IMR-90 (cell line): ENCODE results near the gene ROBO2. TPM values are rescaled to one million over a fixed set of nuclear protein-coding genes. Genes with fewer than 3 reads are reported as not detected.

Experiments used
- ATAC-seq: fragments of 200-7000 bp; cut with Tn5 transposase; 2 replicates; pipeline ENCODE4 v1.9.1; 2020; ENCODE audit warnings: low read depth, mild to moderate bottlenecking, moderate library complexity
- BruUV-seq: library from RNA; stranded (reverse); fragments of 400-500 nt; replicated peaks from 2 replicates; lab custom pipeline; 2021; lab: Mats Ljungman, UMichigan
- CTCF ChIA-PET: fragments of 300-600 bp; formaldehyde crosslinking; extraction: SDS; loops from one replicate; lab custom pipeline; 2021; ENCODE audit warnings: antibody characterized with exemption; lab: Yijun Ruan, JAX
- POLR2A ChIA-PET: fragments of 300-600 bp; sonication (Branson Sonifier 250); formaldehyde crosslinking; loops from one replicate; lab custom pipeline; 2022; ENCODE audit warnings: antibody characterized with exemption; ENCODE audit not compliant: unreplicated experiment; lab: Charles Lee
- DNase-seq: peaks from one replicate; pipeline ENCODE4 v3.0.0; 2013
- H2AFZ ChIP-seq: replicated peaks from 2 replicates; pipeline ENCODE3; 2013; ENCODE audit warnings: low read length, mild to moderate bottlenecking; ENCODE audit not compliant: poor library complexity
- H2AK5ac ChIP-seq: 2 replicates; pipeline ENCODE4 v1.6.1; 2013; ENCODE audit warnings: low read depth, low read length, inconsistent platforms
- H2AK9ac ChIP-seq: replicated peaks from 2 replicates; pipeline ENCODE3; 2013; ENCODE audit warnings: mild to moderate bottlenecking, low read depth, low read length, moderate library complexity; ENCODE audit not compliant: poor library complexity
- H2BK120ac ChIP-seq: 2 replicates; pipeline ENCODE4 v1.6.1; 2013; ENCODE audit warnings: low read depth, low read length, inconsistent platforms
- H2BK15ac ChIP-seq: 3 replicates; pipeline ENCODE4 v1.6.1; 2013; ENCODE audit warnings: low read depth, low read length, inconsistent platforms
- H2BK20ac ChIP-seq: 2 replicates; pipeline ENCODE4 v1.6.1; 2013; ENCODE audit warnings: low read depth, mild to moderate bottlenecking, inconsistent platforms, low read length, moderate library complexity
- H2BK5ac ChIP-seq: 2 replicates; pipeline ENCODE4 v1.6.1; 2013; ENCODE audit warnings: mild to moderate bottlenecking, low read depth, low read length, inconsistent platforms; ENCODE audit not compliant: poor library complexity, severe bottlenecking
- H3K14ac ChIP-seq: replicated peaks from 2 replicates; pipeline ENCODE4 v1.6.1; 2013; ENCODE audit warnings: low read depth, low read length, inconsistent platforms
- H3K18ac ChIP-seq: 2 replicates; pipeline ENCODE4 v1.6.1; 2013; ENCODE audit warnings: low read depth, low read length, control low read depth
- H3K23ac ChIP-seq: 2 replicates; pipeline ENCODE4 v1.6.1; 2013; ENCODE audit warnings: low read depth, low read length, inconsistent platforms
- H3K27ac ChIP-seq: 2 replicates; pipeline ENCODE4 v1.5.1; 2013; ENCODE audit warnings: mild to moderate bottlenecking, control low read depth, low read length; ENCODE audit not compliant: insufficient read depth
- H3K27me3 ChIP-seq: 2 replicates; pipeline ENCODE4 v1.6.1; 2013; ENCODE audit warnings: low read length; ENCODE audit not compliant: control insufficient read depth, insufficient read depth
- H3K36me3 ChIP-seq: 2 replicates; pipeline ENCODE4 v1.6.1; 2013; ENCODE audit warnings: low read length, mixed read lengths; ENCODE audit not compliant: control insufficient read depth, insufficient read depth
- H3K4ac ChIP-seq: 2 replicates; pipeline ENCODE4 v1.6.1; 2013; ENCODE audit warnings: low read depth, low read length, inconsistent platforms
- H3K4me1 ChIP-seq: 2 replicates; pipeline ENCODE4 v1.6.1; 2013; ENCODE audit warnings: low read length, mixed read lengths; ENCODE audit not compliant: control insufficient read depth, insufficient read depth
- H3K4me2 ChIP-seq: 2 replicates; pipeline ENCODE4 v1.6.1; 2013; ENCODE audit warnings: low read depth, mild to moderate bottlenecking, control low read depth, low read length, moderate library complexity
- H3K4me3 ChIP-seq: 2 replicates; pipeline ENCODE4 v1.5.1; 2013; ENCODE audit warnings: low read depth, mild to moderate bottlenecking, control low read depth, low read length, moderate library complexity; ENCODE audit not compliant: insufficient read depth
- H3K56ac ChIP-seq: 2 replicates; pipeline ENCODE4 v1.6.1; 2013; ENCODE audit warnings: low read length, inconsistent platforms; ENCODE audit not compliant: insufficient read depth; ENCODE audit errors: extremely low read depth
- H3K79me1 ChIP-seq, 2 experiments: 2 replicates each; pipeline ENCODE4 v1.6.1; 2013; ENCODE audit warnings: low read length in 2 of 2, inconsistent platforms in 1 of 2, low read depth in 1 of 2
- H3K9ac ChIP-seq: 2 replicates; pipeline ENCODE4 v1.6.1; 2013; ENCODE audit warnings: low read depth, low read length, control low read depth
- H3K9me1 ChIP-seq: 2 replicates; pipeline ENCODE4 v1.6.1; 2013; ENCODE audit warnings: low read length, inconsistent platforms; ENCODE audit not compliant: insufficient read depth
- H3K9me3 ChIP-seq: 2 replicates; pipeline ENCODE4 v1.6.1; 2013; ENCODE audit warnings: low read length; ENCODE audit not compliant: control insufficient read depth, insufficient read depth
- H4K20me1 ChIP-seq: 2 replicates; pipeline ENCODE4 v1.6.1; 2013; ENCODE audit warnings: low read length, inconsistent platforms; ENCODE audit not compliant: insufficient read depth
- H4K5ac ChIP-seq: 2 replicates; pipeline ENCODE4 v1.6.1; 2013; ENCODE audit warnings: mild to moderate bottlenecking, low read depth, low read length, control low read depth
- H4K8ac ChIP-seq, 2 experiments: 2 replicates each; pipeline ENCODE4 v1.6.1; 2013; ENCODE audit warnings: low read depth in 2 of 2, low read length in 2 of 2, control low read depth in 1 of 2, inconsistent platforms in 1 of 2
- H4K91ac ChIP-seq: 2 replicates; pipeline ENCODE4 v1.6.1; 2013; ENCODE audit warnings: low read depth, low read length, inconsistent platforms; ENCODE audit not compliant: insufficient read depth
- BHLHE40 ChIP-seq: fragments of 150-350 bp; IDR thresholded peaks from 2 replicates; pipeline ENCODE4 v1.6.1; 2016; ENCODE audit warnings: mild to moderate bottlenecking, low read depth, low read length
- WGBS, 2 experiments: methylation state at CpG; one replicate each; pipeline versions ENCODE4 v1.1.5 to v1.1.7; 2013; ENCODE audit warnings: missing lambda C conversion rate in 2 of 2; ENCODE audit not compliant: insufficient read length in 1 of 2; ENCODE audit errors: extremely low coverage in 2 of 2; 5-methylcytosine and 5-hydroxymethylcytosine counted together
- dilution Hi-C: fragments of 300-500 bp; cut with HindIII; formaldehyde crosslinking; loops from one replicate; pipeline ENCODE4 v1.14.3; 2018; ENCODE audit warnings: low sequenced_read_pairs; ENCODE audit not compliant: unreplicated experiment
- in situ Hi-C: fragments of 300-500 bp; cut with MboI; formaldehyde crosslinking; loops from 3 replicates; pipeline ENCODE4 v1.14.3; 2019; ENCODE audit warnings: low sequenced_read_pairs, inconsistent platforms, mixed read lengths
- intact Hi-C: fragments of 100-400 bp; cut with micrococcal nuclease; formaldehyde crosslinking; loops from 2 replicates; pipeline ENCODE4 v1.10.0; 2022
- polyA plus RNA-seq, 3 experiments: library from polyadenylated mRNA; depleted of rRNA; stranded (reverse); fragments of >200 nt; gene quantifications; 2 replicates each; pipeline ENCODE4 v1.2.3, GENCODE V29; 2012; ENCODE audit warnings: low replicate concordance in 1 of 3
- total RNA-seq: library from RNA; depleted of rRNA; stranded (reverse); fragments of >200 nt; gene quantifications from 2 replicates; pipeline ENCODE4 v1.2.3, GENCODE V29; 2012
- TF ChIP-seq, protein P1 (sequence below): fragments of 150-350 bp; IDR thresholded peaks from 2 replicates; pipeline ENCODE4 v1.6.1; 2016; ENCODE audit warnings: low read depth, mild to moderate bottlenecking, low read length, moderate library complexity, borderline replicate concordance

ROBO2 gene
- total and polyA plus RNA-seq, 2 of the 4 experiments (the other 2 are of a cell fraction) = 9.3 to 14.5 TPM

DNA sequence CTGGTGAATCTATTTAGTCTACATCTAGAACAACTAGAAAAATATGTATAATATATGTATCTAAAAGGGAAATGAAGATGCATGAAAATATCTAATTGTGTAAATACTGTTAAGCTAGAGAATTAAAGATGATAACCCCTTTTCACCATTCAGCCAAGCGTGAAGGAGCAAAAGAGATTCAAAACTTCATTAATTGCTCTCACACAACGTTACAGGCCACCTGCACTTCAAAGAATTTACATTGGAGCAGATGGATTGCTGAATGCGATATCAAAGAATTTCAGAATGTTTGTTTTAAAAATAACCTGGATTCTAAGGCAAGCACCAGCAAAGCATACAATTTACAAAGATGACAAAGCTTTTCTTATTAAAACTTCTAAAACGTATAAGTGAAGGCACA lies 243.2 kb downstream of the ROBO2 start:
- ChIA-PET CTCF (interaction anchor here (0.6 kb wide), 1 partner anchor 468 kb away, joined by 4 read pairs; no protein-coding TSS in a partner anchor), POLR2A (no interaction called here)
- Histone ChIP-seq H2BK5ac (no peak overlapping the region), H3K4ac (no peak overlapping the region), H4K91ac (no peak overlapping the region), H2BK15ac (no peak overlapping the region), H3K4me1 (peaks cover 2% of the 10 kb centered on the region; the same call in 1 of the 2 replicates), H2AK5ac (no peak overlapping the region), H3K9me3 (no peaks in the 10 kb centered on the region), H3K9ac (no peak overlapping the region), H3K23ac (no peak overlapping the region), H3K79me1 (no peaks in the 10 kb centered on the region), H4K20me1 (0 out of 2 replicates have a peak, but pooled peaks cover 3% of the 10 kb centered on the region), H3K14ac (peak overlapping the region; percentile 42; the same call in 1 of the 2 replicates), H3K18ac (no peak overlapping the region; the same call in 1 of the 2 replicates), H2BK20ac (no peak overlapping the region), H4K5ac (no peak overlapping the region), H3K4me3 (no peak overlapping the region), H2AK9ac (no peak overlapping the region), H3K27me3 (no peaks in the 10 kb centered on the region), H2BK120ac (no peak overlapping the region), H3K56ac (no peak overlapping the region), H3K9me1 (no peaks in the 10 kb centered on the region), H2AFZ (no peak overlapping the region), H3K4me2 (no peak overlapping the region), H4K8ac (no peak overlapping the region), H3K27ac (no peak overlapping the region), H3K36me3 (no peaks in the 10 kb centered on the region)
- TF ChIP-seq, protein P1, sequence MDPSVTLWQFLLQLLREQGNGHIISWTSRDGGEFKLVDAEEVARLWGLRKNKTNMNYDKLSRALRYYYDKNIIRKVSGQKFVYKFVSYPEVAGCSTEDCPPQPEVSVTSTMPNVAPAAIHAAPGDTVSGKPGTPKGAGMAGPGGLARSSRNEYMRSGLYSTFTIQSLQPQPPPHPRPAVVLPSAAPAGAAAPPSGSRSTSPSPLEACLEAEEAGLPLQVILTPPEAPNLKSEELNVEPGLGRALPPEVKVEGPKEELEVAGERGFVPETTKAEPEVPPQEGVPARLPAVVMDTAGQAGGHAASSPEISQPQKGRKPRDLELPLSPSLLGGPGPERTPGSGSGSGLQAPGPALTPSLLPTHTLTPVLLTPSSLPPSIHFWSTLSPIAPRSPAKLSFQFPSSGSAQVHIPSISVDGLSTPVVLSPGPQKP = no peak
- no peak for TF ChIP-seq BHLHE40
- DNase-seq = no peak
- whole genome bisulfite sequencing, 2 experiments = no CpG with 5 or more reads among the region's 4 CpGs
- ATAC-seq = no peak
- no TSS peak for BruUV-seq
- intact Hi-C loops (loop anchor here (10.0 kb wide), 1 partner anchor 448 kb away; no protein-coding TSS in a partner anchor), in situ Hi-C loops (no loop called here), dilution Hi-C loops (no loop called here)
